Hepatocyte (in vitro differentiated cells): ENCODE results near the gene ANO5. TPM values are rescaled to one million over a fixed set of nuclear protein-coding genes. Genes with fewer than 3 reads are reported as not detected.

Source experiments
- DNase-seq: peaks from one replicate; pipeline ENCODE4 v3.0.0-alpha.2; 2016; ENCODE audit warnings: low spot score
- H2AFZ ChIP-seq: fragments of 200-600 bp; sonication (generic); 2 replicates; pipeline ENCODE4 v1.6.0; 2016; ENCODE audit warnings: antibody characterized with exemption, mild to moderate bottlenecking
- H3K27ac ChIP-seq: fragments of 200-600 bp; sonication (generic); 2 replicates; pipeline ENCODE4 v1.5.1; 2016; ENCODE audit warnings: mild to moderate bottlenecking
- H3K27me3 ChIP-seq: fragments of 200-600 bp; sonication (generic); 2 replicates; pipeline ENCODE4 v1.6.1; 2016
- H3K36me3 ChIP-seq: fragments of 200-600 bp; sonication (generic); replicated peaks from 2 replicates; pipeline ENCODE4 v1.5.1; 2016; ENCODE audit warnings: low read depth; ENCODE audit not compliant: insufficient read depth
- H3K4me1 ChIP-seq: fragments of 200-600 bp; sonication (generic); 2 replicates; pipeline ENCODE4 v1.5.1; 2016; ENCODE audit warnings: mild to moderate bottlenecking, moderate library complexity; ENCODE audit not compliant: insufficient read depth
- H3K4me2 ChIP-seq: fragments of 200-600 bp; sonication (generic); 2 replicates; pipeline ENCODE4 v1.6.0; 2016
- H3K4me3 ChIP-seq: fragments of 200-600 bp; sonication (generic); 2 replicates; pipeline ENCODE4 v1.5.1; 2016; ENCODE audit warnings: mild to moderate bottlenecking
- H3K79me2 ChIP-seq: fragments of 200-600 bp; sonication (generic); 2 replicates; pipeline ENCODE4 v1.6.0; 2017; ENCODE audit warnings: mild to moderate bottlenecking
- H3K9me2 ChIP-seq: fragments of 200-600 bp; sonication (generic); replicated peaks from 2 replicates; pipeline ENCODE4 v1.6.0; 2017; ENCODE audit warnings: mild to moderate bottlenecking; ENCODE audit not compliant: insufficient read depth
- H3K9me3 ChIP-seq: fragments of 200-600 bp; sonication (generic); 2 replicates; pipeline ENCODE4 v1.5.1; 2016; ENCODE audit warnings: low read depth, mild to moderate bottlenecking
- H4K20me1 ChIP-seq: fragments of 200-600 bp; sonication (generic); 2 replicates; pipeline ENCODE4 v1.6.0; 2016; ENCODE audit warnings: mild to moderate bottlenecking; ENCODE audit not compliant: insufficient read depth, poor library complexity, severe bottlenecking
- EZH2 ChIP-seq: fragments of 200-600 bp; sonication (generic); IDR thresholded peaks from 2 replicates; pipeline ENCODE4 v1.6.1; 2016; ENCODE audit warnings: antibody characterized with exemption, mild to moderate bottlenecking, borderline replicate concordance
- EZH2phosphoT487 ChIP-seq: fragments of 200-600 bp; sonication (generic); IDR thresholded peaks from one replicate; pipeline ENCODE4 v1.6.1; 2018; ENCODE audit warnings: antibody characterized with exemption, mild to moderate bottlenecking, low read depth, moderate library complexity; ENCODE audit not compliant: unreplicated experiment, severe bottlenecking
- WGBS: methylation state at CpG from one replicate; pipeline ENCODE4 v1.1.6; 2016; ENCODE audit warnings: low lambda C conversion rate; ENCODE audit errors: missing lambda C conversion rate; 5-methylcytosine and 5-hydroxymethylcytosine counted together
- polyA plus RNA-seq: library from polyadenylated mRNA; unstranded; fragments of >200 nt; fragmentation: Nextera tagmentation; extraction: Ambion mirVana; gene quantifications from 2 replicates; pipeline ENCODE4 v1.2.1, GENCODE V29; 2016
- total RNA-seq: library from RNA; depleted of rRNA; stranded (reverse); fragments of >200 nt; gene quantifications from 2 replicates; pipeline ENCODE4 v1.2.3, GENCODE V29; 2014
- TF ChIP-seq, protein P1 (sequence below): fragments of 200-600 bp; sonication (generic); IDR thresholded peaks from 2 replicates; pipeline ENCODE4 v1.5.1; 2016; ENCODE audit warnings: antibody characterized with exemption, mild to moderate bottlenecking; ENCODE audit not compliant: poor library complexity

ANO5 gene
- total and polyA plus RNA-seq, 2 experiments from 2014 or later: 2.6 to 8.0 TPM

DNA sequence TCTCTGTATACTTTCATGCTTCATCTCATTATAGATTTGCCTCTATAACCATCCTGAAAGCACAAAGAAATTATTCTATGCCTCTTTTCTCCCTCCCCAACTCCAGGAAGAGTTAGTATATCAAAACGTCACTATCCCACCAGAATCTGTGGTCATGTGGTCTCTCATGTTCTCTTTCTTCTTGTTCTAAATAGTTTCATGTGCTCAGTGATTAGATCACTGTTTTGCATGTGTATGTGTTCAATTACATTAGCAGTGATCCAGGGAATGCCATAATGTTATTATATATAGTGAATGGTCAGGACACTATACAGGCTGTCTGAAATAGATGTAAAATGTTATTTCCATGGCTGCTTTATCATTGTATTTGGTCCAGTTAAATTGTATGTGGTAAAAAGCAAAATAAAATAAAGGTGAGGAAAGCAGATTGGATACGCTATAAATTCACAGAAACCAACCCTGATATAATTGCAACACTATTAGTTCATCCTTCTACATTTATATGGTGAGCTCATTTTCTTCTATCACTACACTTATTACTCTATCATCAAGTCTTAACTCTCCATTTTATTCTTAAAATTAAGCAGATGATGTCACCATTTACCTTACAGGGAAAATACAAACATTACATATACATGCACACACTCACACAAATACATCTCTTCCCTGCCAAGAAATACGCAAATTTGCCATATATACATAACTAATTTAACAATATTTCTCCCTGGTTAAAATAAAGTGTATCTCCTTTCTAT lies 26.9 kb upstream of the ANO5 start:
- no peaks in the 10 kb centered on the region for H3K4me1 ChIP-seq
- no peaks in the 10 kb centered on the region for H3K79me2 ChIP-seq
- no peak overlapping the region for H3K4me2 ChIP-seq
- WGBS: 82% methylated on average over 3 of the region's 3 CpGs
- H3K27me3 ChIP-seq: peaks cover 6% of the 10 kb centered on the region
- H3K4me3 ChIP-seq: no peak overlapping the region
- DNase-seq: no peak
- TF ChIP-seq EZH2 (no peak), EZH2phosphoT487 (no peak)
- TF ChIP-seq, protein P1, sequence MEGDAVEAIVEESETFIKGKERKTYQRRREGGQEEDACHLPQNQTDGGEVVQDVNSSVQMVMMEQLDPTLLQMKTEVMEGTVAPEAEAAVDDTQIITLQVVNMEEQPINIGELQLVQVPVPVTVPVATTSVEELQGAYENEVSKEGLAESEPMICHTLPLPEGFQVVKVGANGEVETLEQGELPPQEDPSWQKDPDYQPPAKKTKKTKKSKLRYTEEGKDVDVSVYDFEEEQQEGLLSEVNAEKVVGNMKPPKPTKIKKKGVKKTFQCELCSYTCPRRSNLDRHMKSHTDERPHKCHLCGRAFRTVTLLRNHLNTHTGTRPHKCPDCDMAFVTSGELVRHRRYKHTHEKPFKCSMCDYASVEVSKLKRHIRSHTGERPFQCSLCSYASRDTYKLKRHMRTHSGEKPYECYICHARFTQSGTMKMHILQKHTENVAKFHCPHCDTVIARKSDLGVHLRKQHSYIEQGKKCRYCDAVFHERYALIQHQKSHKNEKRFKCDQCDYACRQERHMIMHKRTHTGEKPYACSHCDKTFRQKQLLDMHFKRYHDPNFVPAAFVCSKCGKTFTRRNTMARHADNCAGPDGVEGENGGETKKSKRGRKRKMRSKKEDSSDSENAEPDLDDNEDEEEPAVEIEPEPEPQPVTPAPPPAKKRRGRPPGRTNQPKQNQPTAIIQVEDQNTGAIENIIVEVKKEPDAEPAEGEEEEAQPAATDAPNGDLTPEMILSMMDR: no peak
- no peak overlapping the region for H3K27ac ChIP-seq
- H3K36me3 ChIP-seq: no peaks in the 10 kb centered on the region
- H4K20me1 ChIP-seq: no peaks in the 10 kb centered on the region
- H3K9me3 ChIP-seq: no peaks in the 10 kb centered on the region
- H3K9me2 ChIP-seq: no peaks in the 10 kb centered on the region
- H2AFZ ChIP-seq: no peak overlapping the region

DNA sequence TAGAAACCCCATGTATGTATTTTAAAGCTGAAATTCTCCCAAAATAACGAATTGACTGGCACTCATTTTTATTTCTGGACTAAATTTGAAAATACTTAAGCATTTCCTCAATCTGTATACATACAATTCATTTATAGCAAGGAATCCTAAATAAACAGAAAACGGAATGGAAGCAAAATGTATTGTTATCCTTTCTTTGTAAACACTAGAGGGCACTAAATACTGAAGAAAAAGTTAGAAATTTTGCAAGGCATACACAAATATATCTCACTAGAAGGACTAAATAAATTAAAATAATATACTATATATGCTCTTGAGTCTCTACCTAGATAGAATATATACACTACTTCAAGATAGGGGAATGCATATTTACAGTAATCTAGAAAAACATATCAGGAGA lies 23.1 kb upstream of the ANO5 start:
- WGBS: 0% methylated on average over 2 of the region's 2 CpGs
- no peak for DNase-seq

DNA sequence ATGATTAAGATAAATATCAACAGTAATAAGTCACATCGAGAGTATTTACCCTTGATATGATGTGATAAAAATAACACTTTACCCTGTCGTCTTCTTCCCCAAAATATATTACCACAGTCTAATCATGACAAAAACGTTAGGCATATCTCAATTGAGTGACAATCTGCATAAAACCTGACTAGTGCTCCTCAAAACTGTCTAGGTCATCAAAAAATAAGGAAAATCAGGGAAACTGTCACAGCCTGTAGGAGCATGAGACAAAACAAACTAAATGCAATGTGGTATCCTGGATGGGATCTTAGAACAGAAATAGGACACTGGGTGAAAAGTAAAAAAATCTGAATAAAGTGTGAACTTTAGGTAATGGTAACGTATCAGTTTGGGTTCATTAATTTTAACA lies 19.4 kb upstream of the ANO5 start:
- Histone ChIP-seq H3K27ac (no peak overlapping the region), H2AFZ (no peak overlapping the region), H3K9me3 (no peaks in the 10 kb centered on the region), H3K36me3 (no peaks in the 10 kb centered on the region), H4K20me1 (no peaks in the 10 kb centered on the region), H3K4me3 (no peak overlapping the region), H3K4me2 (no peak overlapping the region), H3K9me2 (no peaks in the 10 kb centered on the region), H3K27me3 (peaks cover 3% of the 10 kb centered on the region), H3K4me1 (no peaks in the 10 kb centered on the region), H3K79me2 (no peaks in the 10 kb centered on the region)
- 71% methylated on average over 4 of the region's 4 CpGs for WGBS
- DNase-seq: no peak
- TF ChIP-seq EZH2 (no peak), EZH2phosphoT487 (no peak)
- TF ChIP-seq, protein P1: no peak

More for the DNA sequence above, 23.1 kb upstream of the ANO5 start:
- Histone ChIP-seq H4K20me1 (no peaks in the 10 kb centered on the region), H3K9me3 (no peaks in the 10 kb centered on the region), H3K27ac (no peak overlapping the region), H3K36me3 (no peaks in the 10 kb centered on the region), H3K4me2 (no peak overlapping the region), H2AFZ (no peak overlapping the region), H3K4me3 (no peak overlapping the region), H3K4me1 (no peaks in the 10 kb centered on the region), H3K79me2 (no peaks in the 10 kb centered on the region), H3K9me2 (no peaks in the 10 kb centered on the region), H3K27me3 (peaks cover 6% of the 10 kb centered on the region)
- TF ChIP-seq, protein P1: peak; percentile 67
- TF ChIP-seq EZH2phosphoT487: no peak
